ENCODE results near the gene MRLN. TPM values are rescaled to one million over a fixed set of nuclear protein-coding genes. Genes with fewer than 3 reads are reported as not detected.
"Not testable (repeated sequence)": the region's sequence is repeated elsewhere in the genome, so short reads cannot be mapped to it uniquely, and the experiment has no call there.

Gene MRLN
- total and polyA plus RNA-seq, 2 of the 4 experiments (the other 2 are of a cell fraction), result not detected

GRCh38 chr10:59787032-59787431 is 33.8 kb upstream of the MRLN start:
- CTCF ChIA-PET; H2BK20ac ChIP-seq (ENCODE audit: low read depth, low read length); H3K36me3 ChIP-seq (ENCODE audit: control insufficient read depth, insufficient read depth, low read length): not testable (repeated sequence)

DNA sequence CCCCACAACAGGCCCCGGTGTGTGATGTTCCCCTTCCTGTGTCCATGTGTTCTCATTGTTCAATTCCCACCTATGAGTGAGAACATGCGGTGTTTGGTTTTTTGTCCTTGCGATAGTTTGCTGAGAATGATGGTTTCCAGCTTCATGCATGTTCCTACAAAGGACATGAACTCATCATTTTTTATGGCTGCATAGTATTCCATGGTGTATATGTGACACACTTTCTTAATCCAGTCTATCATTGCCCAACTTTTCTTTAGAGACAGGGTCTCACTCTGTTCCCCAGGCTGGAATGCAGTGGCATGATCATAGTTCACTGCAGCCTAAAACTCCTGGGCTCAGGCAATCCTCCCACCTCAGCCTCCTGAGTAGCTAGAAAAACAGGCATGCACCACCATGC is 32.2 kb upstream of the MRLN start:
- H3K79me1 ChIP-seq (ENCODE audit: low read depth in 1 of 2, low read length in 2 of 2); ATAC-seq (ENCODE audit: low read depth); H3K9ac ChIP-seq (ENCODE audit: low read depth, low read length); H3K9me1 ChIP-seq (ENCODE audit: insufficient read depth, low read length); H2AK5ac ChIP-seq (ENCODE audit: low read depth, low read length); H2BK5ac ChIP-seq (ENCODE audit: low read depth, low read length, poor library complexity, severe bottlenecking); H4K5ac ChIP-seq (ENCODE audit: low read depth, low read length); in situ Hi-C loops (cut with MboI; ENCODE audit: low sequenced_read_pairs); H2BK20ac ChIP-seq (ENCODE audit: low read depth, low read length); intact Hi-C loops (cut with micrococcal nuclease); H3K4me2 ChIP-seq (ENCODE audit: low read depth, low read length); H3K56ac ChIP-seq (ENCODE audit: extremely low read depth, insufficient read depth, low read length); dilution Hi-C loops (cut with HindIII; ENCODE audit: low sequenced_read_pairs, unreplicated experiment); H3K4ac ChIP-seq (ENCODE audit: low read depth, low read length); H4K8ac ChIP-seq (ENCODE audit: low read depth in 2 of 2, low read length in 2 of 2); H4K20me1 ChIP-seq (ENCODE audit: insufficient read depth, low read length); H2AK9ac ChIP-seq (replicated peaks; ENCODE audit: low read depth, low read length, poor library complexity); H2BK120ac ChIP-seq (ENCODE audit: low read depth, low read length); H3K4me3 ChIP-seq (ENCODE audit: insufficient read depth, low read depth, low read length); H4K91ac ChIP-seq (ENCODE audit: insufficient read depth, low read depth, low read length); CTCF ChIA-PET; BruUV-seq (replicated peaks); POLR2A ChIA-PET (ENCODE audit: unreplicated experiment); H2AFZ ChIP-seq (replicated peaks; ENCODE audit: low read length, poor library complexity); H2BK15ac ChIP-seq (ENCODE audit: low read depth, low read length); DNase-seq; H3K27me3 ChIP-seq (ENCODE audit: control insufficient read depth, insufficient read depth, low read length); H3K4me1 ChIP-seq (ENCODE audit: control insufficient read depth, insufficient read depth, low read length); H3K18ac ChIP-seq (ENCODE audit: low read depth, low read length); H3K27ac ChIP-seq (ENCODE audit: insufficient read depth, low read length); H3K14ac ChIP-seq (replicated peaks; ENCODE audit: low read depth, low read length); H3K9me3 ChIP-seq (ENCODE audit: control insufficient read depth, insufficient read depth, low read length); H3K36me3 ChIP-seq (ENCODE audit: control insufficient read depth, insufficient read depth, low read length); H3K23ac ChIP-seq (ENCODE audit: low read depth, low read length): not testable (repeated sequence)
- WGBS, 2 experiments (ENCODE audit: extremely low coverage in 2 of 2, insufficient read length in 1 of 2), result no CpG with 5 or more reads among the region's 3 CpGs

More at GRCh38 chr10:59787032-59787431, 33.8 kb upstream of the MRLN start:
- H2AFZ ChIP-seq (replicated peaks; ENCODE audit: low read length, poor library complexity); DNase-seq; H4K20me1 ChIP-seq (ENCODE audit: insufficient read depth, low read length); H4K5ac ChIP-seq (ENCODE audit: low read depth, low read length); H2BK5ac ChIP-seq (ENCODE audit: low read depth, low read length, poor library complexity, severe bottlenecking); H3K14ac ChIP-seq (replicated peaks; ENCODE audit: low read depth, low read length); H3K79me1 ChIP-seq (ENCODE audit: low read depth in 1 of 2, low read length in 2 of 2); dilution Hi-C loops (cut with HindIII; ENCODE audit: low sequenced_read_pairs, unreplicated experiment); H2AK9ac ChIP-seq (replicated peaks; ENCODE audit: low read depth, low read length, poor library complexity); H4K91ac ChIP-seq (ENCODE audit: insufficient read depth, low read depth, low read length); H3K9me1 ChIP-seq (ENCODE audit: insufficient read depth, low read length); intact Hi-C loops (cut with micrococcal nuclease); H3K4me3 ChIP-seq (ENCODE audit: insufficient read depth, low read depth, low read length); H3K4me2 ChIP-seq (ENCODE audit: low read depth, low read length); ATAC-seq (ENCODE audit: low read depth); H2BK15ac ChIP-seq (ENCODE audit: low read depth, low read length); H2AK5ac ChIP-seq (ENCODE audit: low read depth, low read length); H3K27me3 ChIP-seq (ENCODE audit: control insufficient read depth, insufficient read depth, low read length); H3K23ac ChIP-seq (ENCODE audit: low read depth, low read length); H3K9me3 ChIP-seq (ENCODE audit: control insufficient read depth, insufficient read depth, low read length); POLR2A ChIA-PET (ENCODE audit: unreplicated experiment); H3K56ac ChIP-seq (ENCODE audit: extremely low read depth, insufficient read depth, low read length); H3K9ac ChIP-seq (ENCODE audit: low read depth, low read length); in situ Hi-C loops (cut with MboI; ENCODE audit: low sequenced_read_pairs); H2BK120ac ChIP-seq (ENCODE audit: low read depth, low read length); BruUV-seq (replicated peaks); H3K4me1 ChIP-seq (ENCODE audit: control insufficient read depth, insufficient read depth, low read length); H4K8ac ChIP-seq (ENCODE audit: low read depth in 2 of 2, low read length in 2 of 2); H3K4ac ChIP-seq (ENCODE audit: low read depth, low read length); H3K27ac ChIP-seq (ENCODE audit: insufficient read depth, low read length); H3K18ac ChIP-seq (ENCODE audit: low read depth, low read length): not testable (repeated sequence)
- 90% methylated on average over 2 of the region's 7 CpGs; no CpG with 5 or more reads in 1 of the 2 experiments for WGBS, 2 experiments (ENCODE audit: extremely low coverage in 2 of 2, insufficient read length in 1 of 2)
